Choroid plexus epithelial cell (primary cell): Measurements from ENCODE around the gene MTIF3.

Experiments
- DNase-seq: peaks from one replicate; pipeline ENCODE4 v3.0.0-alpha.2; 2010; ENCODE audit warnings: low read depth
- H3K4me3 ChIP-seq: 2 replicates; pipeline ENCODE4 v1.5.1; 2011; ENCODE audit warnings: low read depth, mild to moderate bottlenecking, control low read depth, low read length, moderate library complexity
- CTCF ChIP-seq: conservative IDR thresholded peaks from 2 replicates; pipeline ENCODE4 v1.5.1; 2011; ENCODE audit warnings: low read depth, mild to moderate bottlenecking, control low read depth, inconsistent platforms, low read length, moderate library complexity

MTIF3 gene

GRCh38 chr13:27421101-27421871 is 29.1 kb downstream of the MTIF3 start:
- no peak for TF ChIP-seq CTCF
- no peak for DNase-seq

GRCh38 chr13:27419328-27419727 is 31.0 kb downstream of the MTIF3 start:
- DNase-seq, result no peak
- no peak overlapping the region for H3K4me3 ChIP-seq
- TF ChIP-seq CTCF, result no peak

More at GRCh38 chr13:27421101-27421871, 29.1 kb downstream of the MTIF3 start:
- no peak overlapping the region for H3K4me3 ChIP-seq

- no peak for TF ChIP-seq CTCF
- H3K4me3 ChIP-seq, result no peak overlapping the region
- DNase-seq, result no peak
Measured at GRCh38 chr13:27415116-27415515, 35.2 kb downstream of the MTIF3 start.

- no peak for TF ChIP-seq CTCF
- no peak overlapping the region for H3K4me3 ChIP-seq
- no peak for DNase-seq
Measured at GRCh38 chr13:27411341-27411740, 39.0 kb downstream of the MTIF3 start.

GRCh38 chr13:27409013-27409412 is 41.4 kb downstream of the MTIF3 start:
- no peak for TF ChIP-seq CTCF
- H3K4me3 ChIP-seq, result no peak overlapping the region
- DNase-seq, result no peak

GRCh38 chr13:27408074-27408473 is 42.3 kb downstream of the MTIF3 start:
- no peak for TF ChIP-seq CTCF
- no peak for DNase-seq
- H3K4me3 ChIP-seq, result no peak overlapping the region
